WTC11 (cell line): ENCODE results near the gene MICA.

Source experiments
- CREB1 ChIP-seq: sonication (generic); formaldehyde crosslinking; IDR thresholded peaks from 2 replicates; pipeline ENCODE4 v1.8.0; 2023; ENCODE audit warnings: mild to moderate bottlenecking, missing genetic modification reagents
- ETV6 ChIP-seq: sonication (generic); formaldehyde crosslinking; IDR thresholded peaks from 2 replicates; pipeline ENCODE4 v1.8.1; 2022; ENCODE audit warnings: mild to moderate bottlenecking, missing genetic modification reagents
- FOXK1 ChIP-seq: sonication (generic); formaldehyde crosslinking; IDR thresholded peaks from 2 replicates; pipeline ENCODE4 v1.8.0; 2022; ENCODE audit warnings: mild to moderate bottlenecking, moderate library complexity, missing genetic modification reagents
- GABPB1 ChIP-seq: sonication (generic); formaldehyde crosslinking; IDR thresholded peaks from 2 replicates; pipeline ENCODE4 v1.8.1; 2023; ENCODE audit warnings: mild to moderate bottlenecking, missing genetic modification reagents
- JAZF1 ChIP-seq: fragments of 250-450 bp; sonication (Bioruptor Pico); IDR thresholded peaks from 2 replicates; pipeline ENCODE4 v1.9.0; 2021; ENCODE audit warnings: moderate library complexity, mild to moderate bottlenecking, inconsistent platforms
- NR1H2 ChIP-seq: sonication (generic); formaldehyde crosslinking; IDR thresholded peaks from 2 replicates; pipeline ENCODE4 v1.9.0; 2021; ENCODE audit warnings: mild to moderate bottlenecking, moderate library complexity, missing genetic modification reagents
- ZNF121 ChIP-seq: sonication (generic); formaldehyde crosslinking; IDR thresholded peaks from 2 replicates; pipeline ENCODE4 v1.8.0; 2023; ENCODE audit warnings: missing genetic modification reagents
- TF ChIP-seq, protein P1 (sequence below): fragments of 200-600 bp; IDR thresholded peaks from 2 replicates; pipeline ENCODE4 v1.8.0; 2022; ENCODE audit warnings: antibody characterized with exemption
- TF ChIP-seq, protein P2 (sequence below): sonication (generic); formaldehyde crosslinking; IDR thresholded peaks from 2 replicates; pipeline ENCODE4 v1.8.1; 2022; ENCODE audit warnings: mild to moderate bottlenecking, missing genetic modification reagents, moderate library complexity, borderline replicate concordance
- TF ChIP-seq, protein P3 (sequence below): sonication (generic); formaldehyde crosslinking; IDR thresholded peaks from 2 replicates; pipeline ENCODE4 v1.8.0; 2023; ENCODE audit warnings: missing genetic modification reagents, mild to moderate bottlenecking, borderline replicate concordance
- TF ChIP-seq, protein P4 (sequence below): sonication (generic); formaldehyde crosslinking; IDR thresholded peaks from 2 replicates; pipeline ENCODE4 v1.8.1; 2022; ENCODE audit warnings: low read depth, mild to moderate bottlenecking, moderate library complexity, missing genetic modification reagents, borderline replicate concordance
- TF ChIP-seq, protein P5 (sequence below): sonication (generic); formaldehyde crosslinking; IDR thresholded peaks from 2 replicates; pipeline ENCODE4 v1.8.0; 2022; ENCODE audit warnings: mild to moderate bottlenecking, missing genetic modification reagents

DNA sequence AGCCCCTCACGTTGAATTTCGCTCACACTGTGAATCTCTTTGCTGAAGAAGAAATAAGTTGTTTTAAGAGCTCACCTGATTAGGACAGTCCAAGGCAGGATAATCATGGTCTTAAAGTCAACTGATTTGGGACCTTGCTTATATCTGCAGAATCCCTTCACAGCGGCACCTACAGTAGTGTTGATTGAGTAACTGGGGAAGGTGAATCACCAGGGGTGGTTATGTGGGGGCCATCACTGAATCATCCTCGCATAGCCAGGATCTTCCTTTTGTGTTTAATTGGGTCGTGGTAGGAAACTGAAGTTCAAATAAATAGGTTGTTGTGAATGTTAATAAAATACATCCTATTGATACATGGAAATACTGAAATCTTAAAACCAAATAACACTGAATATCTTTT, 20.2 kb upstream of the MICA start:
- TF ChIP-seq ETV6 (CRISPR knock-in tag) (no peak), CREB1 (no peak), GABPB1 (CRISPR knock-in tag) (no peak), JAZF1 (CRISPR knock-in tag) (no peak), NR1H2 (no peak), ZNF121 (CRISPR knock-in tag) (no peak), FOXK1 (CRISPR knock-in tag) (no peak)
- TF ChIP-seq, protein P1, sequence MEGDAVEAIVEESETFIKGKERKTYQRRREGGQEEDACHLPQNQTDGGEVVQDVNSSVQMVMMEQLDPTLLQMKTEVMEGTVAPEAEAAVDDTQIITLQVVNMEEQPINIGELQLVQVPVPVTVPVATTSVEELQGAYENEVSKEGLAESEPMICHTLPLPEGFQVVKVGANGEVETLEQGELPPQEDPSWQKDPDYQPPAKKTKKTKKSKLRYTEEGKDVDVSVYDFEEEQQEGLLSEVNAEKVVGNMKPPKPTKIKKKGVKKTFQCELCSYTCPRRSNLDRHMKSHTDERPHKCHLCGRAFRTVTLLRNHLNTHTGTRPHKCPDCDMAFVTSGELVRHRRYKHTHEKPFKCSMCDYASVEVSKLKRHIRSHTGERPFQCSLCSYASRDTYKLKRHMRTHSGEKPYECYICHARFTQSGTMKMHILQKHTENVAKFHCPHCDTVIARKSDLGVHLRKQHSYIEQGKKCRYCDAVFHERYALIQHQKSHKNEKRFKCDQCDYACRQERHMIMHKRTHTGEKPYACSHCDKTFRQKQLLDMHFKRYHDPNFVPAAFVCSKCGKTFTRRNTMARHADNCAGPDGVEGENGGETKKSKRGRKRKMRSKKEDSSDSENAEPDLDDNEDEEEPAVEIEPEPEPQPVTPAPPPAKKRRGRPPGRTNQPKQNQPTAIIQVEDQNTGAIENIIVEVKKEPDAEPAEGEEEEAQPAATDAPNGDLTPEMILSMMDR = no peak
- TF ChIP-seq, protein P2, sequence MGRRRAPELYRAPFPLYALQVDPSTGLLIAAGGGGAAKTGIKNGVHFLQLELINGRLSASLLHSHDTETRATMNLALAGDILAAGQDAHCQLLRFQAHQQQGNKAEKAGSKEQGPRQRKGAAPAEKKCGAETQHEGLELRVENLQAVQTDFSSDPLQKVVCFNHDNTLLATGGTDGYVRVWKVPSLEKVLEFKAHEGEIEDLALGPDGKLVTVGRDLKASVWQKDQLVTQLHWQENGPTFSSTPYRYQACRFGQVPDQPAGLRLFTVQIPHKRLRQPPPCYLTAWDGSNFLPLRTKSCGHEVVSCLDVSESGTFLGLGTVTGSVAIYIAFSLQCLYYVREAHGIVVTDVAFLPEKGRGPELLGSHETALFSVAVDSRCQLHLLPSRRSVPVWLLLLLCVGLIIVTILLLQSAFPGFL (CRISPR knock-in tag) = no peak
- TF ChIP-seq, protein P3, sequence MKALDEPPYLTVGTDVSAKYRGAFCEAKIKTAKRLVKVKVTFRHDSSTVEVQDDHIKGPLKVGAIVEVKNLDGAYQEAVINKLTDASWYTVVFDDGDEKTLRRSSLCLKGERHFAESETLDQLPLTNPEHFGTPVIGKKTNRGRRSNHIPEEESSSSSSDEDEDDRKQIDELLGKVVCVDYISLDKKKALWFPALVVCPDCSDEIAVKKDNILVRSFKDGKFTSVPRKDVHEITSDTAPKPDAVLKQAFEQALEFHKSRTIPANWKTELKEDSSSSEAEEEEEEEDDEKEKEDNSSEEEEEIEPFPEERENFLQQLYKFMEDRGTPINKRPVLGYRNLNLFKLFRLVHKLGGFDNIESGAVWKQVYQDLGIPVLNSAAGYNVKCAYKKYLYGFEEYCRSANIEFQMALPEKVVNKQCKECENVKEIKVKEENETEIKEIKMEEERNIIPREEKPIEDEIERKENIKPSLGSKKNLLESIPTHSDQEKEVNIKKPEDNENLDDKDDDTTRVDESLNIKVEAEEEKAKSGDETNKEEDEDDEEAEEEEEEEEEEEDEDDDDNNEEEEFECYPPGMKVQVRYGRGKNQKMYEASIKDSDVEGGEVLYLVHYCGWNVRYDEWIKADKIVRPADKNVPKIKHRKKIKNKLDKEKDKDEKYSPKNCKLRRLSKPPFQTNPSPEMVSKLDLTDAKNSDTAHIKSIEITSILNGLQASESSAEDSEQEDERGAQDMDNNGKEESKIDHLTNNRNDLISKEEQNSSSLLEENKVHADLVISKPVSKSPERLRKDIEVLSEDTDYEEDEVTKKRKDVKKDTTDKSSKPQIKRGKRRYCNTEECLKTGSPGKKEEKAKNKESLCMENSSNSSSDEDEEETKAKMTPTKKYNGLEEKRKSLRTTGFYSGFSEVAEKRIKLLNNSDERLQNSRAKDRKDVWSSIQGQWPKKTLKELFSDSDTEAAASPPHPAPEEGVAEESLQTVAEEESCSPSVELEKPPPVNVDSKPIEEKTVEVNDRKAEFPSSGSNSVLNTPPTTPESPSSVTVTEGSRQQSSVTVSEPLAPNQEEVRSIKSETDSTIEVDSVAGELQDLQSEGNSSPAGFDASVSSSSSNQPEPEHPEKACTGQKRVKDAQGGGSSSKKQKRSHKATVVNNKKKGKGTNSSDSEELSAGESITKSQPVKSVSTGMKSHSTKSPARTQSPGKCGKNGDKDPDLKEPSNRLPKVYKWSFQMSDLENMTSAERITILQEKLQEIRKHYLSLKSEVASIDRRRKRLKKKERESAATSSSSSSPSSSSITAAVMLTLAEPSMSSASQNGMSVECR (CRISPR knock-in tag) = no peak
- TF ChIP-seq, protein P4, sequence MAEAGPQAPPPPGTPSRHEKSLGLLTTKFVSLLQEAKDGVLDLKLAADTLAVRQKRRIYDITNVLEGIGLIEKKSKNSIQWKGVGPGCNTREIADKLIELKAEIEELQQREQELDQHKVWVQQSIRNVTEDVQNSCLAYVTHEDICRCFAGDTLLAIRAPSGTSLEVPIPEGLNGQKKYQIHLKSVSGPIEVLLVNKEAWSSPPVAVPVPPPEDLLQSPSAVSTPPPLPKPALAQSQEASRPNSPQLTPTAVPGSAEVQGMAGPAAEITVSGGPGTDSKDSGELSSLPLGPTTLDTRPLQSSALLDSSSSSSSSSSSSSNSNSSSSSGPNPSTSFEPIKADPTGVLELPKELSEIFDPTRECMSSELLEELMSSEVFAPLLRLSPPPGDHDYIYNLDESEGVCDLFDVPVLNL = no peak
- TF ChIP-seq, protein P5, sequence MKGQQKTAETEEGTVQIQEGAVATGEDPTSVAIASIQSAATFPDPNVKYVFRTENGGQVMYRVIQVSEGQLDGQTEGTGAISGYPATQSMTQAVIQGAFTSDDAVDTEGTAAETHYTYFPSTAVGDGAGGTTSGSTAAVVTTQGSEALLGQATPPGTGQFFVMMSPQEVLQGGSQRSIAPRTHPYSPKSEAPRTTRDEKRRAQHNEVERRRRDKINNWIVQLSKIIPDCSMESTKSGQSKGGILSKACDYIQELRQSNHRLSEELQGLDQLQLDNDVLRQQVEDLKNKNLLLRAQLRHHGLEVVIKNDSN = no peak
